Breast epithelium (tissue), 4 donors: ENCODE results near the gene AGRN. TPM values are rescaled to one million over a fixed set of nuclear protein-coding genes. Genes with fewer than 3 reads are reported as not detected.

Experiments used
- DNase-seq, 2 donors: peaks; one replicate each; pipeline ENCODE4 v3.0.0-alpha.2; 2019; ENCODE audit warnings: low spot score in 2 of 2
- H3K27ac ChIP-seq, 2 donors: fragments of 200-600 bp; sonication (generic) in 1 of 2; one replicate each; pipeline ENCODE4 v1.5.1; 2016 to 2019; ENCODE audit warnings: mild to moderate bottlenecking in 1 of 2
- H3K27me3 ChIP-seq, 2 donors: fragments of 200-600 bp; sonication (generic) in 1 of 2; one replicate each; pipeline versions ENCODE4 v1.5.1 to v1.6.0; 2017 to 2019; ENCODE audit warnings: control low read depth in 1 of 2, mild to moderate bottlenecking in 1 of 2
- H3K36me3 ChIP-seq: fragments of 200-600 bp; one replicate; pipeline ENCODE4 v1.5.1; 2019
- H3K4me1 ChIP-seq, 2 donors: fragments of 200-600 bp; sonication (generic); one replicate each; pipeline ENCODE4 v1.5.1; 2016 to 2019; ENCODE audit warnings: control low read depth in 1 of 2
- H3K4me3 ChIP-seq, 3 donors: fragments of 200-600 bp; sonication (generic); 1 replicate in 2 of 3; 2 replicates in 1 of 3; pipeline ENCODE4 v1.5.1; 2016 to 2019; ENCODE audit warnings: mild to moderate bottlenecking in 3 of 3, moderate library complexity in 2 of 3
- H3K9me3 ChIP-seq, 2 donors: fragments of 200-600 bp; sonication (generic) in 1 of 2; one replicate each; pipeline ENCODE4 v1.5.1; 2016 to 2019; ENCODE audit warnings: control low read depth in 1 of 2
- CTCF ChIP-seq, 3 donors: fragments of 450-650 bp; IDR thresholded peaks; one replicate each; pipeline ENCODE4 v1.5.1; 2016 to 2017; ENCODE audit warnings: antibody characterized with exemption in 3 of 3, mild to moderate bottlenecking in 3 of 3, moderate library complexity in 3 of 3
- POLR2A ChIP-seq: fragments of 450-650 bp; IDR thresholded peaks from one replicate; pipeline ENCODE4 v1.6.1; 2016; ENCODE audit warnings: antibody characterized with exemption, mild to moderate bottlenecking, moderate library complexity
- POLR2AphosphoS5 ChIP-seq, 3 donors: sonication (generic); formaldehyde crosslinking; IDR thresholded peaks; one replicate each; pipeline ENCODE4 v1.6.1; 2017; ENCODE audit warnings: antibody characterized with exemption in 3 of 3
- intact Hi-C: fragments of 100-400 bp; cut with DNase I; formaldehyde crosslinking; loops from one replicate; pipeline ENCODE4 v1.15.1; 2023; ENCODE audit warnings: low total_unique reads
- total RNA-seq, 3 donors: library from RNA; depleted of rRNA; stranded (reverse); fragments of >200 nt; gene quantifications; one replicate each; pipeline ENCODE4 v1.1.0, GENCODE V29; 2016

AGRN gene
- total RNA-seq, 3 donors from 2014 or later, result 9.1 to 37.0 (median 30.5) TPM

GRCh38 chr1:1023700-1024099 is 3.8 kb downstream of the AGRN start:
- no peak for DNase-seq
- intact Hi-C loops, result loop anchor here (10.0 kb wide), 1 partner anchor 461 kb away; no protein-coding TSS in a partner anchor
- peaks cover 4 to 22% of the 10 kb centered on the region in 2 donors for H3K4me1 ChIP-seq

GRCh38 chr1:1024149-1024770 is 4.3 kb downstream of the AGRN start:
- no peaks in the 10 kb centered on the region for H3K27me3 ChIP-seq
- peak overlapping the region in 2 of 3 donors; percentile 48 to 67 for H3K4me3 ChIP-seq
- no peak for DNase-seq
- TF ChIP-seq POLR2AphosphoS5 (IDR thresholded peaks at IDR 0.05) (no peak), CTCF (IDR thresholded peaks at IDR 0.05) (no peak), POLR2A (no peak)
- intact Hi-C loops, result loop anchor here (10.0 kb wide), 1 partner anchor 461 kb away; no protein-coding TSS in a partner anchor
- peaks cover 4 to 22% of the 10 kb centered on the region in 2 donors for H3K4me1 ChIP-seq
- no peaks in the 10 kb centered on the region for H3K36me3 ChIP-seq
- H3K27ac ChIP-seq, result peak overlapping the region; percentile 92 to 93
- H3K9me3 ChIP-seq, result no peaks in the 10 kb centered on the region

More at GRCh38 chr1:1023700-1024099, 3.8 kb downstream of the AGRN start:
- Histone ChIP-seq H3K27ac (peak overlapping the region; percentile 92 to 93), H3K36me3 (no peaks in the 10 kb centered on the region), H3K9me3 (no peaks in the 10 kb centered on the region), H3K4me3 (peak overlapping the region in 1 of 3 donors; percentile 67), H3K27me3 (no peaks in the 10 kb centered on the region)
- TF ChIP-seq POLR2A (no peak), CTCF (IDR thresholded peaks at IDR 0.05) (no peak)

- Histone ChIP-seq H3K4me1 (peaks cover 4 to 22% of the 10 kb centered on the region in 2 donors), H3K9me3 (no peaks in the 10 kb centered on the region), H3K27ac (peak overlapping the region; percentile 92 to 93), H3K27me3 (no peaks in the 10 kb centered on the region), H3K4me3 (peak overlapping the region in 2 of 3 donors; percentile 48 to 67), H3K36me3 (no peaks in the 10 kb centered on the region)
- peak; percentile 74 to 92 for DNase-seq
- no peak for TF ChIP-seq CTCF (IDR thresholded peaks at IDR 0.05)
- peak in 1 of 3 donors; percentile 71 for TF ChIP-seq POLR2AphosphoS5 (IDR thresholded peaks at IDR 0.05)
- TF ChIP-seq POLR2A, result peak; percentile 6
- intact Hi-C loops, result loop anchor here (10.0 kb wide), 1 partner anchor 460 kb away; no protein-coding TSS in a partner anchor
Observed at GRCh38 chr1:1024771-1025699, 5.1 kb downstream of the AGRN start.

GRCh38 chr1:1025730-1026129 is 5.8 kb downstream of the AGRN start:
- H3K4me1 ChIP-seq, result peaks cover 4 to 22% of the 10 kb centered on the region in 2 donors

More at GRCh38 chr1:1025730-1026129, 5.8 kb downstream of the AGRN start:
- H3K4me3 ChIP-seq, result peak overlapping the region in 2 of 3 donors; percentile 48 to 67
- intact Hi-C loops, result loop anchor here (10.0 kb wide), 1 partner anchor 459 kb away; no protein-coding TSS in a partner anchor
- no peaks in the 10 kb centered on the region for H3K9me3 ChIP-seq
- H3K27ac ChIP-seq, result peak overlapping the region; percentile 92 to 93
- DNase-seq, result no peak
- TF ChIP-seq CTCF (IDR thresholded peaks at IDR 0.05) (no peak), POLR2A (no peak), POLR2AphosphoS5 (IDR thresholded peaks at IDR 0.05) (no peak)
- H3K27me3 ChIP-seq, result no peaks in the 10 kb centered on the region
- no peaks in the 10 kb centered on the region for H3K36me3 ChIP-seq
